GM23338 (cell line): Measurements from ENCODE around the gene UBL5.

ENCODE experiments used
- CREB1 ChIP-seq: fragments of 250-450 bp; sonication (Bioruptor Pico); IDR thresholded peaks from 2 replicates; pipeline ENCODE4 v1.5.0; 2020; ENCODE audit warnings: low read depth, mild to moderate bottlenecking, moderate library complexity
- ETS1 ChIP-seq: IDR thresholded peaks from 2 replicates; pipeline ENCODE4 v1.6.1; 2016; ENCODE audit warnings: antibody characterized with exemption
- EZH2 ChIP-seq: fragments of 200-600 bp; sonication (generic); IDR thresholded peaks from one replicate; pipeline ENCODE4 v1.8.0; 2017; ENCODE audit warnings: antibody characterized with exemption, mild to moderate bottlenecking, low read depth; ENCODE audit not compliant: unreplicated experiment
- EZH2phosphoT487 ChIP-seq: fragments of 200-600 bp; sonication (generic); IDR thresholded peaks from one replicate; pipeline ENCODE4 v1.8.1; 2018; ENCODE audit warnings: antibody characterized with exemption; ENCODE audit not compliant: unreplicated experiment
- JUNB ChIP-seq: IDR thresholded peaks from one replicate; pipeline ENCODE4 v1.6.1; 2016; ENCODE audit warnings: antibody characterized with exemption; ENCODE audit not compliant: unreplicated experiment
- NANOG ChIP-seq: IDR thresholded peaks from 2 replicates; pipeline ENCODE4 v1.6.1; 2016; ENCODE audit warnings: antibody characterized with exemption, borderline replicate concordance
- POLR2AphosphoS5 ChIP-seq: IDR thresholded peaks from 2 replicates; pipeline ENCODE4 v1.6.1; 2016; ENCODE audit warnings: antibody characterized with exemption, low read depth
- STAT1 ChIP-seq: IDR thresholded peaks from one replicate; pipeline ENCODE4 v1.6.1; 2016; ENCODE audit warnings: antibody characterized with exemption; ENCODE audit not compliant: unreplicated experiment
- ZNF114 ChIP-seq: fragments of 250-450 bp; sonication (Bioruptor Pico); IDR thresholded peaks from 2 replicates; pipeline ENCODE4 v1.5.0; 2020; ENCODE audit warnings: mild to moderate bottlenecking, moderate library complexity
- ZNF331 ChIP-seq: fragments of 250-450 bp; sonication (Bioruptor Pico); IDR thresholded peaks from 2 replicates; pipeline ENCODE4 v1.5.0; 2020; ENCODE audit warnings: low read depth, mild to moderate bottlenecking, moderate library complexity
- ZNF462 ChIP-seq: fragments of 250-450 bp; sonication (Bioruptor Pico); IDR thresholded peaks from 2 replicates; pipeline ENCODE4 v1.5.0; 2020; ENCODE audit warnings: mild to moderate bottlenecking, moderate library complexity
- TF ChIP-seq, protein P1 (sequence below), 2 experiments: fragments of 200-600 bp in 1 of 2; sonication (generic) in 1 of 2; conservative IDR thresholded peaks; 2 replicates each; pipeline versions ENCODE4 v1.5.1 to v1.6.1; 2016 to 2017; ENCODE audit warnings: antibody characterized with exemption in 2 of 2, low read depth in 2 of 2, mild to moderate bottlenecking in 2 of 2, moderate library complexity in 1 of 2
- TF ChIP-seq, protein P2 (sequence below): IDR thresholded peaks from one replicate; pipeline ENCODE4 v1.6.1; 2018; ENCODE audit warnings: antibody characterized with exemption; ENCODE audit not compliant: unreplicated experiment

DNA sequence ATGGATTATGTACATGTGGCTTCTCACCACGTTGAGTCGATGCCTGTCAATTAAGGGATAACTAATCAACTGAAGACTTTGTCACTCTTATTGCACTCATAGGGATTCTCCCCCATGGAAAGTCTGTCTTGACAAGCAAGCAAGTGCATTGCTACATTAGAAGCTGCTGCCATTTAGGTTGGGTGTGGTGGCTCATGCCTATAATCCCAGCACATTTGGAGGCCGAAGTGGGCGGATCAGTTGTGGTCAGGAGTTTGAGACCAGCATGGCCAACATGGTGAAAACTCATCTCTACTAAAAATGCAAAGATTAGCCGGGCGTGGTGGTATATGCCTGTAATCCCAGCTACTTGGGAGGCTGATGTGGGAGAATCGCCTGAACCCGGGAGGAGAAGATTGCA lies 40.9 kb upstream of the UBL5 start:
- TF ChIP-seq, protein P1, sequence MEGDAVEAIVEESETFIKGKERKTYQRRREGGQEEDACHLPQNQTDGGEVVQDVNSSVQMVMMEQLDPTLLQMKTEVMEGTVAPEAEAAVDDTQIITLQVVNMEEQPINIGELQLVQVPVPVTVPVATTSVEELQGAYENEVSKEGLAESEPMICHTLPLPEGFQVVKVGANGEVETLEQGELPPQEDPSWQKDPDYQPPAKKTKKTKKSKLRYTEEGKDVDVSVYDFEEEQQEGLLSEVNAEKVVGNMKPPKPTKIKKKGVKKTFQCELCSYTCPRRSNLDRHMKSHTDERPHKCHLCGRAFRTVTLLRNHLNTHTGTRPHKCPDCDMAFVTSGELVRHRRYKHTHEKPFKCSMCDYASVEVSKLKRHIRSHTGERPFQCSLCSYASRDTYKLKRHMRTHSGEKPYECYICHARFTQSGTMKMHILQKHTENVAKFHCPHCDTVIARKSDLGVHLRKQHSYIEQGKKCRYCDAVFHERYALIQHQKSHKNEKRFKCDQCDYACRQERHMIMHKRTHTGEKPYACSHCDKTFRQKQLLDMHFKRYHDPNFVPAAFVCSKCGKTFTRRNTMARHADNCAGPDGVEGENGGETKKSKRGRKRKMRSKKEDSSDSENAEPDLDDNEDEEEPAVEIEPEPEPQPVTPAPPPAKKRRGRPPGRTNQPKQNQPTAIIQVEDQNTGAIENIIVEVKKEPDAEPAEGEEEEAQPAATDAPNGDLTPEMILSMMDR (conservative IDR thresholded peaks at IDR 0.05; ENCODE audit: low read depth in 2 of 2) = no peak
- TF ChIP-seq, protein P2, sequence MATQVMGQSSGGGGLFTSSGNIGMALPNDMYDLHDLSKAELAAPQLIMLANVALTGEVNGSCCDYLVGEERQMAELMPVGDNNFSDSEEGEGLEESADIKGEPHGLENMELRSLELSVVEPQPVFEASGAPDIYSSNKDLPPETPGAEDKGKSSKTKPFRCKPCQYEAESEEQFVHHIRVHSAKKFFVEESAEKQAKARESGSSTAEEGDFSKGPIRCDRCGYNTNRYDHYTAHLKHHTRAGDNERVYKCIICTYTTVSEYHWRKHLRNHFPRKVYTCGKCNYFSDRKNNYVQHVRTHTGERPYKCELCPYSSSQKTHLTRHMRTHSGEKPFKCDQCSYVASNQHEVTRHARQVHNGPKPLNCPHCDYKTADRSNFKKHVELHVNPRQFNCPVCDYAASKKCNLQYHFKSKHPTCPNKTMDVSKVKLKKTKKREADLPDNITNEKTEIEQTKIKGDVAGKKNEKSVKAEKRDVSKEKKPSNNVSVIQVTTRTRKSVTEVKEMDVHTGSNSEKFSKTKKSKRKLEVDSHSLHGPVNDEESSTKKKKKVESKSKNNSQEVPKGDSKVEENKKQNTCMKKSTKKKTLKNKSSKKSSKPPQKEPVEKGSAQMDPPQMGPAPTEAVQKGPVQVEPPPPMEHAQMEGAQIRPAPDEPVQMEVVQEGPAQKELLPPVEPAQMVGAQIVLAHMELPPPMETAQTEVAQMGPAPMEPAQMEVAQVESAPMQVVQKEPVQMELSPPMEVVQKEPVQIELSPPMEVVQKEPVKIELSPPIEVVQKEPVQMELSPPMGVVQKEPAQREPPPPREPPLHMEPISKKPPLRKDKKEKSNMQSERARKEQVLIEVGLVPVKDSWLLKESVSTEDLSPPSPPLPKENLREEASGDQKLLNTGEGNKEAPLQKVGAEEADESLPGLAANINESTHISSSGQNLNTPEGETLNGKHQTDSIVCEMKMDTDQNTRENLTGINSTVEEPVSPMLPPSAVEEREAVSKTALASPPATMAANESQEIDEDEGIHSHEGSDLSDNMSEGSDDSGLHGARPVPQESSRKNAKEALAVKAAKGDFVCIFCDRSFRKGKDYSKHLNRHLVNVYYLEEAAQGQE = no peak
- TF ChIP-seq POLR2AphosphoS5 (no peak), EZH2phosphoT487 (no peak), ETS1 (no peak), JUNB (no peak), EZH2 (no peak), CREB1 (CRISPR knock-in tag) (no peak), ZNF114 (CRISPR knock-in tag) (no peak), STAT1 (no peak), NANOG (no peak), ZNF331 (CRISPR knock-in tag) (no peak), ZNF462 (no peak)
